Aorta (tissue), 5 donors: ENCODE data around the gene PRKCA. TPM values are rescaled to one million over a fixed set of nuclear protein-coding genes. Genes with fewer than 3 reads are reported as not detected.
"Not testable (repeated sequence)": the region's sequence is repeated elsewhere in the genome, so short reads cannot be mapped to it uniquely, and the experiment has no call there.

Experiments
- ATAC-seq: fragments of 200-7000 bp; cut with Tn5 transposase; one replicate; pipeline ENCODE4 v1.9.1; 2022; ENCODE audit warnings: moderate library complexity; ENCODE audit not compliant: low FRiP score
- DNase-seq, 2 donors: peaks; one replicate each; pipeline ENCODE4 v3.0.0-alpha.2; 2020
- H3K27ac ChIP-seq, 2 donors: one replicate each; pipeline ENCODE4 v1.5.1; 2013; ENCODE audit warnings: low read length in 2 of 2, mild to moderate bottlenecking in 2 of 2, moderate library complexity in 2 of 2, control low read depth in 1 of 2, inconsistent platforms in 1 of 2, low read depth in 1 of 2
- H3K27me3 ChIP-seq, 2 donors: one replicate each; pipeline ENCODE4 v1.6.1; 2013; ENCODE audit warnings: control low read depth in 1 of 2, low read length in 1 of 2, mild to moderate bottlenecking in 1 of 2, moderate library complexity in 1 of 2; ENCODE audit not compliant: insufficient read depth in 2 of 2, control insufficient read depth in 1 of 2
- H3K36me3 ChIP-seq, 2 donors: one replicate each; pipeline ENCODE4 v1.6.1; 2013; ENCODE audit warnings: control low read depth in 1 of 2, low read length in 1 of 2, mild to moderate bottlenecking in 1 of 2; ENCODE audit not compliant: insufficient read depth in 2 of 2, control insufficient read depth in 1 of 2
- H3K4me1 ChIP-seq, 2 donors: one replicate each; pipeline ENCODE4 v1.6.1; 2013; ENCODE audit warnings: low read length in 2 of 2, control low read depth in 1 of 2, mild to moderate bottlenecking in 1 of 2, moderate library complexity in 1 of 2; ENCODE audit not compliant: insufficient read depth in 2 of 2, control insufficient read depth in 1 of 2
- H3K4me3 ChIP-seq, 2 donors: one replicate each; pipeline ENCODE4 v1.5.1; 2013; ENCODE audit warnings: low read length in 2 of 2, control low read depth in 1 of 2, mild to moderate bottlenecking in 1 of 2
- H3K9me3 ChIP-seq: one replicate; pipeline ENCODE4 v1.6.1; 2013; ENCODE audit warnings: mild to moderate bottlenecking, low read length; ENCODE audit not compliant: control insufficient read depth
- WGBS, 2 donors: extraction: QIAGEN DNeasy Blood & Tissue Kit; methylation state at CpG; one replicate each; pipeline ENCODE4 v1.1.7; 2013; 5-methylcytosine and 5-hydroxymethylcytosine counted together
- intact Hi-C, 2 donors: fragments of 100-400 bp; cut with DNase I; formaldehyde crosslinking; loops; one replicate each; pipeline versions ENCODE4 v1.14.2 to v1.15.0; 2022
- polyA plus RNA-seq, 2 donors: library from polyadenylated mRNA; stranded (reverse); fragments of 200-250 nt; gene quantifications; one replicate each; pipeline ENCODE4 v1.2.3, GENCODE V29; 2013
- total RNA-seq, 2 donors: library from RNA; stranded (reverse); fragmentation: NEBNext Ultra II Directional; extraction: Animal tissue kit (Norgen Biotek cat#: 25700); gene quantifications; one replicate each; pipeline ENCODE4 v1.2.1, GENCODE V29; 2021
- donor health status: healthy with polysubstance abuse.
- donor health status: Bipolar disorder and iron deficiency.
- donor health status: DM: no; HTN: no; CAD: no.
- donor health status: DM: no; HTN: no; CAD: no.
- donor health status: DM: yes; HTN: yes; CAD: no.

The PRKCA gene
- total and polyA plus RNA-seq, 4 donors, result 2.7 to 15.4 (median 9.1) TPM

- DNase-seq (no peak), ATAC-seq (no peak)
- H3K36me3 ChIP-seq, result no peaks in the 10 kb centered on the region
- H3K27ac ChIP-seq, result no peak overlapping the region
- intact Hi-C loops, result no loop called here
- H3K4me1 ChIP-seq, result no peaks in the 10 kb centered on the region
- H3K27me3 ChIP-seq, result no peaks in the 10 kb centered on the region
- 92 to 98% methylated on average over 4 of the region's 4 CpGs for WGBS, 2 donors
- no peak overlapping the region for H3K4me3 ChIP-seq
- no peaks in the 10 kb centered on the region for H3K9me3 ChIP-seq
These were observed 39.0 kb downstream of the PRKCA start for GRCh38 chr17:66341462-66341861.

DNA sequence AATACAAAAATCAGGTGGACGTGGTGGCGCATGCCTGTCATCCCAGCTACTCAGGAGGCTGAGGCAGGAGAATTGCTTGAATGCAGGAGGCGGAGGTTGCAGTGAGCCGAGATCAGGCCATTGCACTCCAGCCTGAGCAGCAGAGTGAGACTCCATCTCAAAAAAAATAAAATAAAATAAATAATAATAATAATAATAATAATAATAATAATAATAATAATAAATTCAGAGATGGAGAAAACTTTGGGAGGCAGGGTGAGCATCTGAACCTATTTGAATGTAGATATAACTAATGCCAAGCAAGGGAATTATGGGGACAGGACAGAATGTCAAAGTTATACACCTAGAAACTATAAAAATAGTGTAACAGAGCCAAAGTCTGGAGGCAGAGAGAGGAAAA is 39.9 kb downstream of the PRKCA start:
- H3K27me3 ChIP-seq, DNase-seq, H3K27ac ChIP-seq, intact Hi-C loops, H3K4me3 ChIP-seq, H3K4me1 ChIP-seq, H3K9me3 ChIP-seq, ATAC-seq, H3K36me3 ChIP-seq: not testable (repeated sequence)
- 97 to 98% methylated on average over 4 of the region's 4 CpGs for WGBS, 2 donors

DNA sequence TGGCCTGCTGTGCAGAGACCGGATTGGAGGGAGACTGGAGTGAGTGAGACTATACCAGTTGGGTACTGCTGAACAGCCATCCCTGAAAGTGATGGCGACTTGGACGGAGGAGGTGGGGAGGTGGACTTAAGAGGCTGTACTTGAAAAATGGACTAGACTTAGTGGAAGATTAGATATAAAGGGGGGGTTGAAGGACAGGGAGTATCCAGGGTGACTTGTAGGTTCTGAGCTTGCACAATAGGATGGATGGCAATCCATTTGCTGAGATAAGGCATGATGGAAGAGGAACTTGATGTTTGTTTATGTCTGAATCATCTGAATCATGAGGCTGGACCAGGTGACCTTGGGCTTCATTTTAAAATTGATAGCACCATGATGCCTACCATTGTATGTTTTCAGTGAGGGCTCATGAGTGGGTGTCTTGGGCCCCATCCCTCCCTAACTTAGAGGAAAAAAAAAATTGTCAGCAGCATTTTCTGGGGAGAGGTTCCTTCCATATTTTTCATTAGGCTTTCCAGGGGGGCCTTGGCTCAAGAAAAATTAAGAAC is 41.2 kb downstream of the PRKCA start:
- no peaks in the 10 kb centered on the region for H3K4me1 ChIP-seq
- H3K27ac ChIP-seq, result no peak overlapping the region
- no peaks in the 10 kb centered on the region for H3K27me3 ChIP-seq
- no peaks in the 10 kb centered on the region for H3K9me3 ChIP-seq
- intact Hi-C loops, result no loop called here
- no peaks in the 10 kb centered on the region for H3K36me3 ChIP-seq
- 97 to 99% methylated on average over 3 of the region's 3 CpGs for WGBS, 2 donors
- H3K4me3 ChIP-seq, result no peak overlapping the region
- no peak for DNase-seq
- ATAC-seq, result no peak

DNA sequence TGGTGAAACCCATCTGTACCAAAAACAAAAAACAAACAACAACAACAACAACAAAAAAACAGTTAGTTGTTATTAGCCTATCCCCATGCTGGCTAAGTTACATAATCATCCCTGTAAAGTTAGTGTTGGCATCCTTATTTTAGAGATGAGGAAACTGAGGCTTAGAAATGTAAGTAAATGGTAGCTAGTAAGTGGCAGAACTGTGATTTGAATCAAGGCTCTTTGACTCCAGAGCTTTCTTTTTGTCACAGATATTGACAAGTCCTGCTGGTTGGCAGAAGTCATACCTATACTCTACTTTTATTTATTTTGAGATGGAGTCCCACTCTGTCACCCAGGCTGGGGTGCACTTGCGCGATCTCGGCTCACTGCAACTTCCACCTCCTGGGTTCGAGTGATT is 42.1 kb downstream of the PRKCA start:
- no peak for ATAC-seq
- H3K27me3 ChIP-seq, result no peaks in the 10 kb centered on the region
- no peak for DNase-seq
- no peaks in the 10 kb centered on the region for H3K9me3 ChIP-seq
- H3K4me3 ChIP-seq, result no peak overlapping the region
- H3K4me1 ChIP-seq, result peaks cover 0 to 1% of the 10 kb centered on the region in 2 donors
- H3K36me3 ChIP-seq, result no peaks in the 10 kb centered on the region
- intact Hi-C loops, result no loop called here
- no peak overlapping the region for H3K27ac ChIP-seq
- whole genome bisulfite sequencing, 2 donors, result 95 to 96% methylated on average over 4 of the region's 4 CpGs

- Histone ChIP-seq H3K27me3 (no peaks in the 10 kb centered on the region), H3K27ac (no peak overlapping the region), H3K9me3 (no peaks in the 10 kb centered on the region), H3K36me3 (no peaks in the 10 kb centered on the region), H3K4me3 (no peak overlapping the region), H3K4me1 (peaks cover 0 to 1% of the 10 kb centered on the region in 2 donors)
- ATAC-seq, result no peak
- WGBS, 2 donors, result 61 to 68% methylated on average over 4 of the region's 4 CpGs
- DNase-seq, result no peak
- intact Hi-C loops, result no loop called here
These were observed 42.9 kb downstream of the PRKCA start for GRCh38 chr17:66345264-66345663.

DNA sequence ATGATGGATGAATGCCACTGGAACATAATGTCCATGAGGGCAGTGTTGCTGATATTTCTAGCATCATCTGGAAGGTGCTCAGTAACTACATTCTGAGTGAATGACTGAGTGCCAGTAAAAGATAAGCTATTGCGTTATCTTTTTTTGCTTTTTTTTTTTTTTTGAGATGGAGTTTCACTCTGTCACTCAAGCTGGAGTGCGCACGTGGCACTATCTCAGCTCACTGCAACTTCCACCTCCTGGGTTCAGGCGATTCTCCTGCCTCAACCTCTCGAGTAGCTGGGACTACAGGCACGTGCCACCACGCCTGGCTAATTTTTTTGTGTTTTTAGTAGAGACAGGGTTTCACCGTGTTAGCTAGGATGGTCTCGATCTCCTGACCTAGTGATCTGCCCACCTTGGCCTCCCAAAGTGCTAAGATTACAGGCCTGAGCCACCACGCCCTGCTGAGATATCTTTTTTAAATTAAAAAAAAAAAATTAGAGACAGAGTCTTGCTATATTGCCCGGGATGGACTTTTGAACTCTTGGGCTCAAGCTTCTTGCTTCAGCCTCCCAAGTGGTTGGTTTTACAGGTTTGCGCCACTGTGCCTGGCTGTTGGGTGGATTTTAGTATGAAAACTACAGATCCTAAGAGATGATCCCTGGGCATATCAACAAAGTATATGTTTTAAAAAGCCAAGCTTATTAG is 43.7 kb downstream of the PRKCA start:
- H3K4me1 ChIP-seq, H3K27me3 ChIP-seq, H3K4me3 ChIP-seq, H3K9me3 ChIP-seq, H3K36me3 ChIP-seq, ATAC-seq, DNase-seq, H3K27ac ChIP-seq, intact Hi-C loops: not testable (repeated sequence)
- 95% methylated on average over 12 of the region's 12 CpGs for WGBS, 2 donors

- DNase-seq (no peak), ATAC-seq (no peak)
- Histone ChIP-seq H3K4me1 (peaks cover 0 to 1% of the 10 kb centered on the region in 2 donors), H3K27me3 (no peaks in the 10 kb centered on the region), H3K36me3 (no peaks in the 10 kb centered on the region), H3K27ac (no peak overlapping the region), H3K9me3 (no peaks in the 10 kb centered on the region), H3K4me3 (no peak overlapping the region)
- 89 to 90% methylated on average over 10 of the region's 10 CpGs for WGBS, 2 donors
- intact Hi-C loops, result no loop called here
These were observed 45.5 kb downstream of the PRKCA start for GRCh38 chr17:66347661-66348514.

DNA sequence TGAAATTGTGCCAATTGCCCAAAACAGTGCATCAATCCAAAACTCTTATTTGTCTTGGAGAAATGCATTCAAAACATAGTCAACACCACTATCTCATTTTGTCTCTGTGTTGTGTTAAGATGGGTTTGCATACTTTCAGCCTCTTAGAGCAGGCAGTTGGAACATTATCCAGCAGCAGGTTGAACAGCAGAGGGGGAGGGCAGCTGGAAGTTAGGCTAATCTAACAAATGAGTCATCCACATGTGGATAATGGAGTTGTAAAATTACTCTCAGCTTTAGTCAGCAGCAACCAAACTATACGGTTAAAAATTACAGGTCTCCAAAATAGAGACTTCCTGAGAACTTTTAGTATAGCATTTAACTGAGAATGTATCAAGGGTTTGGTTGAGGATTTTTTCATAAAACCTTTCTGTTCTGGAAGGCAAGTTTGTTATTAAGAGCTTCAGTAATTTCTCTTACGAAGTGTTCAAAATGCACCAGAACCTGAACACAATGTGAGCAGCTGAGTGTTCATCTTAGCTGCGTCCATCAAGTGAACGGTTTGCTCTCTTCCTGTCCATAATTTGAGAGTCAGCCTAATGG is 46.3 kb downstream of the PRKCA start:
- no peak overlapping the region for H3K27ac ChIP-seq

More for the DNA sequence above, 46.3 kb downstream of the PRKCA start:
- no peaks in the 10 kb centered on the region for H3K36me3 ChIP-seq
- ATAC-seq, result peak; percentile 7
- WGBS, 2 donors, result 54% methylated on average over 4 of the region's 4 CpGs
- H3K9me3 ChIP-seq, result no peaks in the 10 kb centered on the region
- DNase-seq, result no peak
- intact Hi-C loops, result no loop called here
- H3K4me3 ChIP-seq, result no peak overlapping the region
- H3K27me3 ChIP-seq, result no peaks in the 10 kb centered on the region
- peaks cover 0 to 1% of the 10 kb centered on the region in 2 donors for H3K4me1 ChIP-seq
